Measurements from ENCODE around the gene VAV3. TPM values are rescaled to one million over a fixed set of nuclear protein-coding genes. Genes with fewer than 3 reads are reported as not detected.

Gene VAV3
- total RNA-seq, 2 donors from 2014 or later, result 11.6 to 14.1 TPM

Other genes starting within 250 kb of the VAV3 start
- gene SLC25A24, start 235.2 kb upstream of the VAV3 start, total RNA-seq, result 10 to 100 TPM in 1 of 2 donors, 1 to 10 TPM in 1; 8.8 to 17.3 TPM

Data from natural killer cell treated with Interleukin-12 subunit alpha and Interleukin-12 subunit beta and Interleukin-15 and Interleukin-18, amount 100 ng/mL, for 72 hours (primary cell).